Esophagus squamous epithelium (tissue), 4 donors: Measurements from ENCODE around the gene SLC25A36.

Experiments
- POLR2A ChIP-seq, 4 donors: fragments of 450-650 bp; IDR thresholded peaks; one replicate each; pipeline ENCODE4 v1.6.1; 2017; ENCODE audit warnings: antibody characterized with exemption in 4 of 4, mild to moderate bottlenecking in 4 of 4, moderate library complexity in 3 of 4
- TF ChIP-seq, protein P1 (sequence below), 6 experiments: fragments of 450-650 bp in 4 of 6; fragments of 200-600 bp in 2 of 6; sonication (generic) in 2 of 6; IDR thresholded peaks; one replicate each; pipeline ENCODE4 v1.5.1; 2016 to 2019; ENCODE audit warnings: antibody characterized with exemption in 6 of 6, mild to moderate bottlenecking in 4 of 6, moderate library complexity in 4 of 6

DNA sequence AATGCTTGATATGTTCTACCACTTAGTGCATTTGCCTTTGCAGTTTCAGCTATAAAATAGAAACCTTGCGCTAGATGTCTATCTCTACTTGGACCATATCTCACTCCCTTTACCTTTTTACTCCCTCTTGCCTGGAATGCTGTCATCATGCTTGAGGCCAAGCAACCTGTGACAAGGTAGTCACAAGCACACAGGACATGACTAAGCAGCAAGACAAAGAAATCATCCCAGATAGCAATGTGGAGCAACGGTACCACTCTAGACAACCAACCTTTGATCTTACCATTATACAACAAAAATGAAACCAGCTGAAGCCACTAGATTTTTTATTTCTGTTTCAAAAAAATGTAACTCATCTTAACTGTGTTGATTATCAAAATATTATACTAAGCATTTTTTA is 59.0 kb downstream of the SLC25A36 start:
- TF ChIP-seq, protein P1, sequence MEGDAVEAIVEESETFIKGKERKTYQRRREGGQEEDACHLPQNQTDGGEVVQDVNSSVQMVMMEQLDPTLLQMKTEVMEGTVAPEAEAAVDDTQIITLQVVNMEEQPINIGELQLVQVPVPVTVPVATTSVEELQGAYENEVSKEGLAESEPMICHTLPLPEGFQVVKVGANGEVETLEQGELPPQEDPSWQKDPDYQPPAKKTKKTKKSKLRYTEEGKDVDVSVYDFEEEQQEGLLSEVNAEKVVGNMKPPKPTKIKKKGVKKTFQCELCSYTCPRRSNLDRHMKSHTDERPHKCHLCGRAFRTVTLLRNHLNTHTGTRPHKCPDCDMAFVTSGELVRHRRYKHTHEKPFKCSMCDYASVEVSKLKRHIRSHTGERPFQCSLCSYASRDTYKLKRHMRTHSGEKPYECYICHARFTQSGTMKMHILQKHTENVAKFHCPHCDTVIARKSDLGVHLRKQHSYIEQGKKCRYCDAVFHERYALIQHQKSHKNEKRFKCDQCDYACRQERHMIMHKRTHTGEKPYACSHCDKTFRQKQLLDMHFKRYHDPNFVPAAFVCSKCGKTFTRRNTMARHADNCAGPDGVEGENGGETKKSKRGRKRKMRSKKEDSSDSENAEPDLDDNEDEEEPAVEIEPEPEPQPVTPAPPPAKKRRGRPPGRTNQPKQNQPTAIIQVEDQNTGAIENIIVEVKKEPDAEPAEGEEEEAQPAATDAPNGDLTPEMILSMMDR (IDR thresholded peaks at IDR 0.05) = no peak
- TF ChIP-seq POLR2A (IDR thresholded peaks at IDR 0.05) = no peak
